ENCODE measurements around the gene HPD.
"Not testable (repeated sequence)": the region's sequence is repeated elsewhere in the genome, so short reads cannot be mapped to it uniquely, and the experiment has no call there.

HPD gene

DNA sequence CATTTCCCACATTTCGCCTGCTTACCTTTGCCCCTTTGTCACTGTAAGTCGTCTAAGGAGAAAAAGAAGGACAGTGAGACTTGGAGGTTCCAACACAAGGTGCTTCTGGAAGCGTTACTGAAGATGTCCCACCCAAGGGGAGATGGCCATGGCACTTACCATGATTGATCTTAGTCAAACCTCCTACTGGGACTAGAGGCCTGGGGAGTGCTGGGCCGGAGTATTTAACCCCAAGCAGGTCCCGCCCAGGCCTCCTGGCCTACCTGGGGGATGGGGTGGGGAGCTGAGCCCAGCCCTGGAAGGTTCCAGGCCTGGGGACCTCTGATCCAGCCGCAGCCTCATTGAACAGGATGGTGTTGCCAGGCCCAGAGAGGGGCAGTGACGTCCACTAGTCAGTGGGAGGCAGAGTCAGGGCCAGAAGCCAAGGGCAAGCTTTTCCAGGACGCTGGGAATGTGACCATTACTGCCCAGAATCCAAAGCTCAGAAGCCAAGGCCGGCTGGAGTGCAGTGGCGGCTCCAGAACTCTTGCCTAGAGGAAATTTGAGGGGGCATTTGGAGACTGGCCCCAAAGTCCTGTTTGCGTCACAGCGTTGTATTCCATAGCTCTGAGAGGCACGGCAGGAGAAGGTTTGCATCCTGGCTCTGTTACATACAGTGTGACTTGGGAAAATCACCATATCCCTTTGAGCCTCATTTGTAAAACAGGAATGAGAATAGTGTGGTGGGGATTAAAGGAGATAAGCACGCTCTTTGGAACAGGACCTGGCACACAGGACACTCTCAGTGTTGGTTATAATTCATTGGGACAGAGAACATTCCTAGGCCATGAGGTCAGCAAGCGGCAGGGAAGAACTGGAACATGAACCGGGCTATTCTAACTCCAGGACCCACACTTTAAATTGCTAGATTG, at the start of gene HPD:
Gene HPD (minus strand): TSS at position 198 of the 911 bp plus-strand sequence. CDS start 36 bp downstream, at position 162.
- DNase-seq = no peak

DNA sequence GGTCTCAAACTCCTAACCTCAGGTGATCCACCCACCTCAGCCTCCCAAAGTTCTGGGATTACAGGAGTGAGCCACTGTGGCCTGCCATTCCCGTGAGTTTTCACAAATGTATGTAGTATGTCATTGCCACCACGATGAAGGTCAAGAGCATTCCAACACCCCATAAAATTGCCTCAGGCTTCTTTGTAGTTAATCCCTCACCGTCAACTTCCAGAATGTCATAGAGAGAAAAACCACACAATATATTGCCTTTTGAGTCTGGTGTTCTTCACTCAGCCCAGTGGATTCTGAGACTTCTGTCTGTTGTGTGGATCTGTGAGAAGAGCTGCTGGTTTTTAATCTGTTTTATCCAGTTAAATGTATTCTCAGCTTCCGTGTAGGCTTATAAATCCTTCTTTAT, 47.1 kb upstream of the HPD start:
- DNase-seq = no peak

DNA sequence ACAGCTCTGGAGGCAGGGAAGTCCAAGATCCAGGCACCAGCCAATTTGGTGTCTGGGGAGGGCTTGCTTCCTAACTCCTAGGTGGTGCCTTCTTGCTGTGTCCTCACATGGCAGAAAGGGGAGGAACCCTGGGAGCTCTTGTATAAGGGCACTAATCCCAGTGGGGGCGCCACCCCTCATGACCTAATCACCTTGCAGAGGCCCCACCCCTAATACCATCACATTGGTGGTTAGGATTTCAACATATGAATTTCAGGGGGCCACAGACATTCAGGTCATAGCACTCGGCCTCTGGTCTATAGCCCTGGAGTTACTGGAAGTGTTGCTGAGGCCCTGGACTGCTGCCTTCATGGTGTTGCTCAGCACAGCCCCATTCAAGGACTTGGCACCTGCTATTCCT, 44.5 kb upstream of the HPD start:
- DNase-seq = no peak

DNA sequence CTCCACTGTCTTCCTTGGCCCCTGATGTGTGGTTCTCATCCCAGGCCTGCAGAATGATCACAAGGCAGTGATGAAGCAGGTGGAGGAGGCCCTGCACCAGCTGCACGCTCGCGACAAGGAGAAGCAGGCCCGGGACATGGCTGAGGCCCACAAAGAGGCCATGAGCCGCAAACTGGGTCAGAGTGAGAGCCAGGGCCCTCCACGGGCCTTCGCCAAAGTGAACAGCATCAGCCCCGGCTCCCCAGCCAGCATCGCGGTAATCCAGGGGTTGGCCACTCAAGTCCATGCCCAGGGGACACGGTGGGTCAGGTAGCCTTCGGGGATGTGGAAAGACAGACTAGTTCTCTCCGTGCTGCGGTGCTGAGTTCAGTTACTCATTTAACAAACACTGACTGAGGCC, 40.9 kb upstream of the HPD start:
- no peak for DNase-seq

DNA sequence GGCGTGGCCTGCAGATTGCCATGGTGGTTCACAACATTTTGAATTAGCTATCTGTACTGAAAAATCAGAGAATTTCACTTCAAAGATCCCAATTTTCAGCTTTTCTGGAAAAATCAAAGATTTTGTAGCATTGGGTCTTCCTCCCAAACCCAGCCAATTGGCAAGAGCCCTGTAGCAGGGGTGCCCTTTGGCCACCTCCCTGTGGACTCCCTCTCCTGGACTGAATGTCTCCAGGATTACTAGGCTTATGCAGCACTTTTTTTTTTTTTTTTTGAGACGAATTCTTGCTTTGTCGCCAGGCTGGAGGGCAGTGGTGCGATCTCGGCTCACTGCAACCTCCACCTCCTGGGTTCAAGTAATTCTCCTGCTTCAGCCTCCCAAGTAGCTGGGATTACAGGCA, 39.6 kb upstream of the HPD start:
- DNase-seq = no peak

DNA sequence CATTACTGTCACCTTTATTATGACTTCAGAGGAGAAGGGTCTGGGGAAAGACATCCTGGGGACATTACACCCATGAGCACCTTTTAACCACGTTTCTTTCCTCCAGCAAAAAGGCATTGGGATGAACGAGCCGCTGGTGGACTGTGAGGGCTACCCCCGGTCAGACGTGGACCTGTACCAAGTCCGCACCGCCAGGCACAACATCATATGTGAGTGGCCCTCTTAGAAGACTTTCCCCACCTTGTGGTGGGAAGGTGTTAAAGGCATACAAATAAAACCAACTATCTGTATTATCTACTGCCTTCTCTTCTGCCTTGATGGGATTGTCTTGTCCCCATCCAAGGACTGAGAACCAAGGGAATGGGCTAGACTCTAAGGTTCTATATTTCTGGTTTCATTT, 36.0 kb upstream of the HPD start:
- no peak for DNase-seq

DNA sequence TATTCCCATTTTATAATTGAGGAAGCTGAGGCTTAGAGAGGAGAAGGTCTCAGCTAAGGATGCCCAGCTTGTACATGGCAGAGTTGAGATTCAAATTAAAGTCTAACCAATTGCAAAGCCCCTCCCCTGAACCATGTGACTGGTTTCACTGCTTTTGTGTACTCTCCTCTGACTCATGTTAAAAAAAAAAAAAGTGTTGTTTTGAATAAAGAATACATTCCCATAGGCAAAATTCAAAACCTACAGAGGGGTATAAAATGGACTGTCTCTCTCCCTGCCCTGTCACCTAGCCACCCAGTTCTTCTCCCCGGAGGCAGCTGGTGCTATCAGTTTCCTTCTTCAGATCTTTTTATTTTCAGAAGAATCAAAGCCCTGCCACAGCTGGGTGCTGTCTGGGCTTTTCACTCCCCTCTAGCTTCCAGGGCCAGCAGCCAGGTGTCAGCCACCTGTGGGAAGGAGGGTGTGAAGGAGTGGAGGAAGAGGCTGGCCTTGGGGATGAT, 35.4 kb upstream of the HPD start:
- DNase-seq = no peak

DNA sequence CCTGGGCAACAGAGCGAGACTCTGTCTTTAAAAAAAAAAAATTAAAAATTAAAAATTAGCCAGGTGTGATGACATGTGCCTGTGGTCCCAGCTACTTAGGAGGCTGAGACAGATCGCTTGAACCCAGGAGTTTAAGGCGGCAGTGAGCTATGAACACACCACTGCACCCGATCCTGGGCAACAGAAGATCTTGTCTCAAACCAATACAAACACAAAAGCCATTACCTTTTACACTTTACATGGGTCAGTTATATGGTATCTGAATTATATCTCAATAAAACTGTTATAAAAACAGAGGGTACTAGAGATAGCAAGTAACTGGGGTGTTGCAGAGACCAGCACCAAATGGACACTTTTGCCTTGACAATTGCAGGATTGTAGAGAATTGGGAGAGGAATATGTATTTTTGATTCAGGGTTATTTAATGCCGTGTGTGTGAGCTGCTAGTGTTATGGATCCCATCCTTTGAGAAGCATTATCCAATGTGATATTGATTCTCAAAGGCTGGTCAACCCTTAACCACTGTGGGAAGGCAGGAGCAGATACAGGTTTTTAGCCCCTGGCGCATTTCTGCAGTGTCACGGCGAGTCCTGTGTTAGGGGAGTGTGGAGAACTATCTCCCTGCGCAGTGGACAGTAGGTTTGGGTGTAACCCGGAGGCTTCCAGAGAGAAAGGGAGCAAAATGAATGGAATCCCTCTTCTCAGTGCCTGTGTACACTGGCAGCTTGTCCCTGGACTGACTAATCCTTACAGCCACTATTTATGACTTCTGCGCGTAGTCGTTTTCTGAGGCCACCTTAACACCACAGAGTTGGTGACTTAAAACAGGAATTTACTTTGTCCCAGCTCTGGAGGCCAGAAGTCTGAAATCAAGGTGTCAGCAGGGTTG, 34.3 kb upstream of the HPD start:
- no peak for DNase-seq

DNA sequence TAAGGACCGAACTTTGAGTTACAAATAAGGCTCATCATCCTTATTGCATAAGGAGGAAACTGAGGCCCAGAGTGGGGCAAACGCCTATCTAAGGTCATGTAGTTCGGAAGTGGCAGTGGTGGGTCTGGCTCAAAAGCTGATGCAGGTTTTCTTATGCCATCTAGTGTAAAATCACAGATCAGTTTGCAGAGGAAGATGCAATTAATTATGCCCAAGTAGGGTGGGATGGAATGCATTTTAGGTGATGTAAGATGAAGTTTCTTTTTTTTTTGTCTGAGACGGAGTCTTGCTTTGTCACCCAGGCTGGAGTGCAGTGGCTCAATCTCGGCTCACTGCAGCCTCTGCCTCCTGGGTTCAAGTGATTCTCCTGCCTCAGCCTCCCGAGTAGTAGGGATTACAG, 31.0 kb upstream of the HPD start:
- not testable (repeated sequence) for DNase-seq

DNA sequence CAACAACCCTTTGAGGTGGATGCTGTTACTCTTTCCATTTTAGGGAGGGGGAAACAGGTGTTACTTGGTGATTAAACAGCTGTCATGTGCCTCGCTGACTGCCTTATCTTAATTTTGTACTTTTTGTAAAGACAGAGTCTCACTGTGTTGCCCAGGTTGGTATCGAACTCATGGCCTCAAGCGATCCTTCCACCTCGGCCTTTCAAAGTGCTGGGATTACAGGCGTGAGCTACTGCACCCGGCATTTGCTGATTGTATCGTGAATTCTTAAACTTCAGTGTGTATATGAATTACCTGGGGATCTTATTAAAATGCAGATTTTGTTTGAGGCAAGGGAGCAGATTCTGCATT, 30.6 kb upstream of the HPD start:
- DNase-seq = no peak

DNA sequence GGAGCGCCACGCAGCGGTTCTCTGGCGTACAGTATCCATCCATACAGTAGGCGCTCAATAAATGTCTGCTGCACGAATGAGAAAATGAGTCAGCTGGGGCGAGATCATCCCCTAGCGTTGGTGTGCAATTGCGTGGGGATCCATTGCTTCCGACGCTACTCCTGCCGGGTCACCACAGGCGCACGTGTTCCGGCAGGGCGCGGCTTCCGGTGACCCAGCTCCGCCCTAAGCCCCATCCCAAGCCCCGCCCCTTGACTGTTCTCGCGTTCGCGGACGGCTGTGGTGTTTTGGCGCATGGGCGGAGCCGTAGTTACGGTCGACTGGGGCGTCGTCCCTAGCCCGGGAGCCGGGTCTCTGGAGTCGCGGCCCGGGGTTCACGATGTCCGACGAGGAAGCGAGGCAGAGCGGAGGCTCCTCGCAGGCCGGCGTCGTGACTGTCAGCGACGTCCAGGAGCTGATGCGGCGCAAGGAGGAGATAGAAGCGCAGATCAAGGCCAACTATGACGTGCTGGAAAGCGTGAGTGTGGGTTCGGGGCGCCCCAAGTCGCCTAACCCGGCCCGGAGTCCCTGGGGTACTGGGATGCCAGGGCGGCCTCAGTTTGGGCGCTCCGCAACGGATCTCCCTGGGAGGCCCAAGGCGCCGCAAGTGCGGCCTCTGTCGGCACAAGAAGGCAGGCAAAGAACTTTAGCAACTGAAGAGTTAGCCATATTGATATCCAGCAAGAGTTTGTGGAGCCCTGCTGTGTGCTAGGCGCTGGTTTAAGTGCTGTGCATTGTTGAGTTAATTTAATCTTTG, 30.0 kb upstream of the HPD start, which contains the start of gene PSMD9:
Gene PSMD9 (plus strand): TSS at position 313 of the 796 bp plus-strand sequence. CDS start 67 bp downstream, at position 380.
- DNase-seq = peak; percentile 94 to 98 (median 96)

DNA sequence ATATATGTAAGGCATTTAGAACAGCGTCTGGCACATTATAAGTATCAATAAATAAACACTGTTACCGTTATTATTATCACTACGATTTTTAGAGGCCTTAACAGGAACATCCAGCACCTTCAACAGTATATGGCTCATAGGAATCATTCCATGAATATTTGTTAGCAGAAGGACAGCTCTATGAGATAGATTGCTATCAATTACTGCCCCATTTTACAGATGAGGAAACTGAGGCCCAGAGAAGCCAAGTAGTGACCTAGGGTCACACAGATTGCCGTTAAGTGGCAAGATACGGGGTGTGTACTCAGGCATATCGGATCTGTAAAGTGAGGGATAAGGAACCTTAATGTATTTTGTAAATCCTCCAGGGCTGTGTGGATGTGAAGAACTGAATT, 29.4 kb upstream of the HPD start:
- no peak for DNase-seq

DNA sequence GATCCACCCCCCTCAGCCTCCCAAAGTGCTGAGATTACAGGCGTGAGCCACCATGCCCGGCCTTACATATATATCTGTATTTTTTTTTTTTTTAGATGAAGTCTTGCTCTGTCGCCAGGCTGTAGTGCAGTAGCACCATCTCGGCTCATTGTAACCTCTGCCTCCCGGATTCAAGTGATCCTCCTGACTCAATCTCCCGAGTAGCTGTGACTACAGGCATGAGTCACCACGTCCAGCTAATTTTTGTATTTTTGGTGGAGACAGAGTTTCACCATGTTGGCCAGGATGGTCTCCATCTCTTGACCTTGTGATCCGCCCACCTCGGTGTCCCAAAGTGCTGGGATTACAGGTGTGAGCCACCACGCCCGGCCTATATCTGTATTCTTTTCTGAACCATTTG, 26.5 kb upstream of the HPD start:
- not testable (repeated sequence) for DNase-seq

DNA sequence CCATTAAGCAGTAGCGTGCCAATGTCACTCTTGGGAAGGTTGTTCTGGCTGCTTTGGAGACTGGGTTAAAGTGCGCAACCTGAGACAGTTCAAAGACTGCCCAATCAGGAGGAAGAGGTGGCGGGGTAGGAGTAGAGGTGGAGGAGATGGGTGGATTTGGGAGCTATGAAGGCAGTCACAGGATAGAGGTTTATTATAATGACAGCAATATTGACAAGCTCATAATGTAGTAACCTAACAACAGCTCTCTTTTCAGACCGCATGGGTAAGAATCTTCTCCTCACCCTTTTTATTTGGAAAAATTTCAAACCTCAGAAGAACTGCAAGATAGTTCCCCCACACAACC, 24.6 kb upstream of the HPD start:
- DNase-seq = no peak

DNA sequence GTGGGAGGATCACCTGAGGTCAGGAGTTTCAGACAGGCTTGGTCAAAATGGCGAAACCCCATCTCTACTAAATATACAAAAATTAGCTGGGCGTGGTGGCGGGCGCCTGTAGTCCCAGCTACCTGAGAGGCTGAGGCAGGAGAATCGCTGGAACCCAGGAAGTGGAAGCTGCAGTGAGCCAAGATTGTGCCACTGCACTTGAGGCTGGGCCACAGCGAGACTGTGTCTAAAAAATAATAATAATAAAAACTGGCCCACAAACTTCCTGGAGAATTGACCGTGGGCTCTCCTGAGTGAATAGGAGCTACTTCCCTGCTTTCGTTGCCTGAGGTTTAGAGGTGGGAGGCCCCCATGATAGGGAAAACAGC, 17.4 kb upstream of the HPD start:
- not testable (repeated sequence) for DNase-seq

DNA sequence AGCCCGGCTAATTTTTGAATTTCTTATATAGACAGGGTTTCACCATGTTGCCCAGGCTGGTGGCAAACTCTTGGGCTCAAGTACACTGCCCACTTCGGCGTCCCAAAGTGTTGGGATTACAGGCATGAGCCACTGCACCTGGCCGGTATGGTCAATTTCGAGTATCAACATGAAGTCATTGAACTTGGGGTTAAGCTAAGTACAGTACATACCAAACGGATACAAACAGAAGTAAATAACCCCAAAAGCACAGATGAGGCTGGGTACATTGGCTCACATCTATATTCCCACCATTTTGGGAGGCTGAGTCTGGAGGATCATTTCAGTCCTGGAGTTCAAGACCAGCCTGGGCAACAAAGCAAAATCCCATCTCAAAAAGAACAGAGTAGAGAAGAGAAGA, 16.9 kb upstream of the HPD start:
- DNase-seq = no peak

DNA sequence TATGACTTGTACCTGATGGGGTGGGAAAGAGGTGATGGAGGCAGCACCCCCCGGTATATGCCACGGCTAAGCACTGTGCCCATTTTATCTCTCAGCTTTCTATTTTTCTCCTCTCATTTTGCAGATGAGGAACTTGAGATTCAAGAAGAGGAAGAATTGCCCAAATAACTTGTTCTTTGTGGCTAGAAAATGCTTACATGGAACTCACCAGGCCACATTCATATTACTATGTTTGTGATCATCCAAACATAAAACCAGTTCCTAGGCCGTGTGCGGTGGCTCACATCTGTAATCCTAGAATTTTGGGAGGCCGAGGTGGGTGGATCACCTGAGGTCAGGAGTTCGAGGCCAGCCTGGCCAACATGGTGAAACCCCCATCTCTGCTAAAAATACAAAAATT, 15.4 kb upstream of the HPD start:
- DNase-seq = no peak

DNA sequence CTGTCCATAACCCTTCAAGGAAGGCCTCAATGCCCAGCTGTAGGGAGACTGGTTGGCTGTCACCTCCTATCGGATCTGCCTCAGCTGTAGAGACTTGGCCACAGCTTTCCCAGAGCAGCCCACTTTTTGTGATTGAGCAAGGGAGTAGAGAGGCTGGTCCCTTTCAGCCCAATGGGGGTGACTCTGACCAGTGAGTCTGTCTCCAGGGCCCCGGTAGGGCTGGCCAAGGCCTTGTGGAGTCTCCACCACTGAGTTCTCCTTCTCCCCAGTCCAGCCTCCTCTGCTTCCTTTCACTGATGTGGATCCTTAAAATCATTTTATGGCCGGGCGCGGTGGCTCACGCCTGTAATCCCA, 14.5 kb upstream of the HPD start:
- no peak for DNase-seq

DNA sequence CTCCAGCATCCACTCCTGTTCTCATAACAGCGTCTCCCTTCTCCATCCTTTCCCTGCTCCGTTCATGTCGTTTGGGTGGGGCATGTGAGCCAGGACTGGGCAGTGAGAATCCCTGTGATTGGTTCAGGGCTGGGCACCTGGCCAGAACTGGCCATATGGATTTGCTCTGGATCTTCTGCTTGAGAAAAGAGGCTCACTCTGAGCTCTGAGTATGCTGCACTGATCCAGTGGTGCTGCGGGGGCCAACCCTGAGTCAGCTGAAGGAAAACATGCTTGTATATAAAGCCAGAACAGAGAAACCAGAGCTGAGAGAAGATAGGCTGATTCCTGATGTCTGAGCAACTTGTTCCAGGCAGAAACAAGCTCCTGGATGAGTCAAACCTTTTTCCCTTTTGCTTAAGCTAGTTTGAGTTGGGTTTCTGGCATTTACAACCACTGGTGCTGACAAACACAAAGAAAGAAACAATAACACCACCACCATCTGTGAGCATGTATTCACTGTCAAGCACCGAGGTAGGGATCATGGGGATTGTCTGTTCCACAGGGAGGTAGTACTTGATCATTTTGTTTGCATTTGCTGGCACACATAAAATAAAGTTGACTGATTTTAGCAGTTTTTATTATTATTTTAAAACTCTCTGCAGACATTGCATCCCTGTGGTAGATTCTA, 14.0 kb upstream of the HPD start:
- no peak for DNase-seq

DNA sequence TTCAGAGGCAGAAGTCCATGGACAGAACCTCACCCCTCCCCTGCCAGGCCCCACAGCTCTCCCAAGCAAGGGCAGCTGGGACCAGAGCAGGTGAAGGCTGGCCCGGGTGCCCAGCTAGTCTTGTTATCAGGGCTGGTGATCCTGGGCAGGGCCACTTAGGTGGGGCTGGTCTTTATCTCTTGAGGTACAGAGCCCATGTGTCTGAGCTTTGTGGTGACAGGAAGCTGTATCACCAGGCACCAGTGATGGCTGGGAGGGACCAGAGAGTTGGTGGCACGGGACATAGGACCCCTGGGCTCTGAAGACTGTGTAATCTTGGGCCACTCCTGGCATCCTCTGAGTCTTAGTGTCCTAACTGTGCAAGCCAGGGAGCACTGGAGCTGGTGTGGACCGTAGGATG, 12.8 kb upstream of the HPD start:
- no peak for DNase-seq

DNA sequence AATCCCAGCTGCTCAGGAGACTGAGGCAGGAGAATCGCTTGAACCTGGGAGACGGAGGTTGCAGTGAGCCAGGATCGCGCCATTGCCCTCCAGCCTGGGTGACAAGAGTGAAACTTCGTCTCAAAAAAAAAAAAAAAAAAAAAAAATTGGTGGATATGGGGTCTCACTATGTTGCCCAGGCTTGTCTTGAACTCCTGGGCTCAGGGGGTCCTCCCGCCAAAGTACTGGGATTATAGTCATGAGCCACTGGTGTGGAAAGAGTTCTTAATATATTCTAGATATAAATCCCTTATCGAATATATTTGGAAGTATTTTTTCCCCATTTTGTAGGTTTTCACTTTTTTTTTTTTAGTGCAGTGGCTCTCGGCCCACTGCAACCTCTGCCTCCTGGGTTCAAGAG, 10.6 kb upstream of the HPD start:
- DNase-seq = not testable (repeated sequence)

DNA sequence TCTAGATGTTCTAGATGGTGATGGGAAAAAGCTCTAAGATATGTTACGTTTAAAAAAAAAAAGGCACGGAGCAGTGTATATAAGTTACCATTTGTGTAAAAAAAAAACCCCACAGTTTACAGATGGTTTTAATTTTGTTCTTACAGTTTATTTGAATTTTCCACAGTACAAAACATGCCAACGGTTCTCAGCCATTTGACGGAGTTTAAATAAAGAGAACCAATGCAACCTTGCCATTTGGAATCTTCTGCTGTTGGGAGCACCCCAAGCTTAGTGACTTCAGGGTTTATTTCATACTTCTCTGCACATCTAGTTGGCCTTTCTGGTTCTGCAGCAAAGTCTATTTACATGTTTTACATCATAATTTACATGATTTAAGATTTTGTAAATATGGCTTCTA, 7.7 kb upstream of the HPD start:
- no peak for DNase-seq
